Osteocyte (in vitro differentiated cells): ENCODE results near the gene VAV3. TPM values are rescaled to one million over a fixed set of nuclear protein-coding genes. Genes with fewer than 3 reads are reported as not detected.

Source experiments
- DNase-seq: peaks from one replicate; pipeline ENCODE4 v3.0.0; 2021; ENCODE audit warnings: mixed read lengths; ENCODE audit not compliant: unreplicated experiment; ENCODE audit errors: extremely low spot score
- H3K27ac Mint-ChIP-seq: one replicate; pipeline ENCODE4 v1.8.0; 2021; ENCODE audit warnings: mild to moderate bottlenecking, mixed read lengths; ENCODE audit not compliant: unreplicated experiment
- H3K27me3 Mint-ChIP-seq: one replicate; pipeline ENCODE4 v1.8.0; 2021; ENCODE audit warnings: mixed read lengths; ENCODE audit not compliant: unreplicated experiment
- H3K36me3 Mint-ChIP-seq: one replicate; pipeline ENCODE4 v1.8.0; 2021; ENCODE audit warnings: mixed read lengths; ENCODE audit not compliant: unreplicated experiment
- H3K4me1 Mint-ChIP-seq: one replicate; pipeline ENCODE4 v1.8.0; 2021; ENCODE audit warnings: mixed read lengths; ENCODE audit not compliant: unreplicated experiment
- H3K4me3 Mint-ChIP-seq: one replicate; pipeline ENCODE4 v1.8.0; 2021; ENCODE audit warnings: mild to moderate bottlenecking, moderate library complexity, mixed read lengths; ENCODE audit not compliant: unreplicated experiment
- H3K9me3 Mint-ChIP-seq: one replicate; pipeline ENCODE4 v1.8.0; 2021; ENCODE audit warnings: mixed read lengths; ENCODE audit not compliant: unreplicated experiment
- CTCF ChIP-seq: fragments of 200-600 bp; sonication (generic); IDR thresholded peaks from 2 replicates; pipeline ENCODE4 v1.5.0; 2021; ENCODE audit warnings: antibody characterized with exemption, mild to moderate bottlenecking, moderate library complexity
- total RNA-seq: library from RNA; stranded (reverse); gene quantifications from 2 replicates; pipeline ENCODE4 v1.2.1, GENCODE V29; 2021

Gene VAV3
- total RNA-seq, 1 donor from 2014 or later = not detected

- no peak overlapping the region for H3K4me3 Mint-ChIP-seq
- peaks cover 16% of the 10 kb centered on the region for H3K27me3 Mint-ChIP-seq
- no peak for TF ChIP-seq CTCF
- no peak for DNase-seq
- H3K4me1 Mint-ChIP-seq = no peaks in the 10 kb centered on the region
- H3K9me3 Mint-ChIP-seq = no peaks in the 10 kb centered on the region
- H3K27ac Mint-ChIP-seq = no peak overlapping the region
- no peaks in the 10 kb centered on the region for H3K36me3 Mint-ChIP-seq
Observed at GRCh38 chr1:107952989-107953388, 12.0 kb downstream of the VAV3 start.

- no peaks in the 10 kb centered on the region for H3K9me3 Mint-ChIP-seq
- no peak for DNase-seq
- H3K4me3 Mint-ChIP-seq = no peak overlapping the region
- TF ChIP-seq CTCF = no peak
- peaks cover 16% of the 10 kb centered on the region for H3K27me3 Mint-ChIP-seq
- H3K36me3 Mint-ChIP-seq = no peaks in the 10 kb centered on the region
- no peaks in the 10 kb centered on the region for H3K4me1 Mint-ChIP-seq
- no peak overlapping the region for H3K27ac Mint-ChIP-seq
Observed at GRCh38 chr1:107950464-107950863, 14.5 kb downstream of the VAV3 start.

- Mint-ChIP-seq H3K36me3 (no peaks in the 10 kb centered on the region), H3K9me3 (no peaks in the 10 kb centered on the region), H3K27me3 (peaks cover 16% of the 10 kb centered on the region), H3K27ac (no peak overlapping the region), H3K4me3 (no peak overlapping the region), H3K4me1 (no peaks in the 10 kb centered on the region)
- no peak for DNase-seq
- TF ChIP-seq CTCF = no peak
Observed at GRCh38 chr1:107949467-107950253, 15.3 kb downstream of the VAV3 start.

GRCh38 chr1:107946794-107947193 lies 18.2 kb downstream of the VAV3 start:
- peaks cover 16% of the 10 kb centered on the region for H3K27me3 Mint-ChIP-seq

More at GRCh38 chr1:107946794-107947193, 18.2 kb downstream of the VAV3 start:
- Mint-ChIP-seq H3K36me3 (no peaks in the 10 kb centered on the region), H3K4me3 (no peak overlapping the region), H3K4me1 (no peaks in the 10 kb centered on the region), H3K27ac (no peak overlapping the region), H3K9me3 (no peaks in the 10 kb centered on the region)
- no peak for DNase-seq
- no peak for TF ChIP-seq CTCF
